ENCODE data around the gene ZBTB7B. TPM values are rescaled to one million over a fixed set of nuclear protein-coding genes. Genes with fewer than 3 reads are reported as not detected.

Gene ZBTB7B
- total and polyA plus RNA-seq, 9 of the 15 experiments (the other 6 are each of a cell fraction or from before 2014, with no cell fraction given), result 0.04 to 46.5 (median 15.2) TPM

- no peak for TF ChIP-seq ZNF280A (IDR thresholded peaks at IDR 0.05; ENCODE audit: low read depth, partially characterized antibody)
- no peak for TF ChIP-seq USF2 (CRISPR knock-in tag; IDR thresholded peaks at IDR 0.05)
- TF ChIP-seq HMGXB4 (CRISPR knock-in tag; IDR thresholded peaks at IDR 0.05), result no peak
- TF ChIP-seq PCBP2 (IDR thresholded peaks at IDR 0.05; ENCODE audit: low read depth, low read length, poor library complexity, severe bottlenecking), result no peak
- TF ChIP-seq ATF2 (CRISPR knock-in tag; IDR thresholded peaks at IDR 0.05), result no peak
- TF ChIP-seq RBBP5 (IDR thresholded peaks at IDR 0.05; ENCODE audit: borderline replicate concordance, insufficient read depth, low read length, poor library complexity, severe bottlenecking), result no peak
- TF ChIP-seq YY1 (IDR thresholded peaks at IDR 0.05; ENCODE audit: borderline replicate concordance in 1 of 3, control insufficient read depth in 1 of 3, extremely low read depth in 1 of 3, insufficient read depth in 3 of 3, insufficient read length in 1 of 3, insufficient replicate concordance in 2 of 3, low read depth in 1 of 3, low read length in 2 of 3), result no peak
- TF ChIP-seq PATZ1 (CRISPR knock-in tag; IDR thresholded peaks at IDR 0.05; ENCODE audit: borderline replicate concordance), result no peak
- no peak for TF ChIP-seq MAX (CRISPR knock-in tag; IDR thresholded peaks at IDR 0.05)
- peak; percentile 32; the same call in 1 of the 2 replicates for TF ChIP-seq EP300 (IDR thresholded peaks at IDR 0.05; ENCODE audit: low read length)
- TF ChIP-seq BCL6 (CRISPR knock-in tag; IDR thresholded peaks at IDR 0.05), result no peak
- 0 out of 4 replicates have a peak, but pooled peaks of 1 of the 2 experiments have one; percentile 8 for TF ChIP-seq RCOR1 (IDR thresholded peaks at IDR 0.05; ENCODE audit: borderline replicate concordance in 1 of 2, low read depth in 2 of 2, low read length in 2 of 2)
- peak; percentile 97 for TF ChIP-seq LARP7 (IDR thresholded peaks at IDR 0.05)
- peak; percentile 62; the same call in 1 of the 2 replicates for TF ChIP-seq TFAP4 (CRISPR knock-in tag; IDR thresholded peaks at IDR 0.05; ENCODE audit: borderline replicate concordance)
- no peak for TF ChIP-seq FUS (optimal IDR thresholded peaks at IDR 0.05; ENCODE audit: low read depth, low read length)
These were observed 733 bp upstream of the ZBTB7B start (continued) for GRCh38 chr1:155001675-155002463.

Measured in K562 (cell line).